Measurements from ENCODE around the gene TMEM187.

The TMEM187 gene

GRCh38 chrX:154002215-154002719 lies 29.7 kb downstream of the TMEM187 start:
- no peak for DNase-seq (ENCODE audit: low read depth)

DNA sequence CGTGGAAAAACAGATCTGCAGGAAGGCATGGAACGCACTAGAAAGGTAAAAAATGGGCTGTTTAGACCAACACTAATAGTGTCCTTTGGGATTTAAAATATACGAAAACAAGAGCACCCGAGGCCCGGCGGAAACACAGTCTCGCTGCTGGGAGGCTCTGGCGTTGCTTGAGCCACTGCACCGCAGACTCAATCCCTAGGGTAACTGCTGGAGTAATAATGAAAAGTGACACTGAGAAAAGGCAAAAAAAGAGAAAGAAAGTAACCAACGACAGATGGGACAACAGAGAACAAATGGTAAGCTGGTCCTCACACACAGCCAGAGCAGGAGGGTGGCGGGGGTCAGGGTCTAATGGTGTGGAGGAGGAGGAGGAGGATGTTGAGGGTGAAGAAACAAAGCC lies 31.8 kb downstream of the TMEM187 start:
- no peak for DNase-seq (ENCODE audit: low read depth)

DNA sequence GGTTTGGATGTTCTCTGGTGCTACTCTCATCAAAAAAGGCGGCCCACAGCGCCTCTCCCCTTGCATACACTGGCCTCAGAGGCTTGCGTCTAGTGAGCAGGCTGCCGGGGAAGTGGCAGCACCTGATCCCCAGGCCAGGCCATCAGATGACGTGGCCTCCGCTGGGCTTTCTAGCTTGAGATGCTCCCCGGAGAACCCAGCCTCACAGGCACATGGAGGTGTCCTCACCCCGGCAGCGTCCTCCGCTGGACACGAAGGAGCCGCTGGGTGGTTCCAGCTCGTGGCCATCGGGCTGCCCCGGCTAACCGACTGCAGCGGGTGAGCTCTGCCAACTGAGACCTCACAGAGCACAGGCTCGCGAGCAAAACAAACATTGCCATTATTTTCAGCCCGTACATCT lies 34.4 kb downstream of the TMEM187 start:
- no peak for DNase-seq (ENCODE audit: low read depth)

GRCh38 chrX:154008521-154008920 lies 36.0 kb downstream of the TMEM187 start:
- DNase-seq (ENCODE audit: low read depth) = no peak

GRCh38 chrX:154010330-154011087 lies 38.0 kb downstream of the TMEM187 start:
- no peak for DNase-seq (ENCODE audit: low read depth)

DNA sequence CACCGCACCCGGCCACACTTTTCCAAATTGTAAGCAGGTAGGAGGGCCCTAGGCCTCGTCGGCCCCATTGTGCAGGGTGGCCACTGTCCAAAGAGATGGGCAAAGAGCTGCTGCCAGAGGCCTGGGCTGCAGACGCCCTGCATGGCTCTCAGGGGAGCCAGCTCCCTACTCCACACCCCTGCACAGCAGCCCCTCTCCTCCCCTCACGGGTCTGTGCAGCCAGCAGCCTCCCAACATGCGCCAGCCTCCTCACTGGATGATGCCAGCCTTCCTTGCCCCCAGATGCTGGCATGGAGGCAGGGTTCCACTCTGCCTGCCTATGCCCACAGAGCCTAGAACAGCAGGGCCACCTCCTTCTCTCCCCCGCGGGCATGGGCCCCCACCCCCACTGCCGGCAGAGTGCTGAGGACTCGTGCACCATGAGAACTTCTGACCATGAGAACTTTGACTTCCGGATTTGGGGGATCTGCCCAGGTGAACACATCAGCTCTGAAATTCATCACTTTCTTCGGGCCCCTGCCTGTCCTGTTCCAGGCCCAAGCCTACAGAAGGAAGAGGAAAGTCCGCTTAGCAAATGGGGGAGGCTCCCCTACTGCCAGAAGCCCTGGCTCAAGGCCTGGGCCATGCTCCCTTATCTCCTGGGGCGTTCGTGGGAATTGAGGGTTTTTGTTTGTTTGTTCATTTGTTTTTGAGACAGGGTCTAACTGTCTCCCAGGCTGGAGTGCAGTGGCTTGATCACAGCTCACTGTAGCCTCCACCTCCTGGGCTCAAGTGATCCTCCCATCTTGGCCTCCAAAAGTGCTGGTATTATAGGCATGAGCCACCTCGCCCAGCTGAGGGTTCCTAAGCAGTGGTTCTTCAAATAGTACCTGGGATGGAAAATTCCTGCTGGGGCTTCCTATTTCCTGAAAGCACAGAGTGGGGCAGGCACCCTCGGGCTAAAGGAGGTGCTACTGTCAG lies 39.1 kb downstream of the TMEM187 start:
- no peak for DNase-seq (ENCODE audit: low read depth)

DNA sequence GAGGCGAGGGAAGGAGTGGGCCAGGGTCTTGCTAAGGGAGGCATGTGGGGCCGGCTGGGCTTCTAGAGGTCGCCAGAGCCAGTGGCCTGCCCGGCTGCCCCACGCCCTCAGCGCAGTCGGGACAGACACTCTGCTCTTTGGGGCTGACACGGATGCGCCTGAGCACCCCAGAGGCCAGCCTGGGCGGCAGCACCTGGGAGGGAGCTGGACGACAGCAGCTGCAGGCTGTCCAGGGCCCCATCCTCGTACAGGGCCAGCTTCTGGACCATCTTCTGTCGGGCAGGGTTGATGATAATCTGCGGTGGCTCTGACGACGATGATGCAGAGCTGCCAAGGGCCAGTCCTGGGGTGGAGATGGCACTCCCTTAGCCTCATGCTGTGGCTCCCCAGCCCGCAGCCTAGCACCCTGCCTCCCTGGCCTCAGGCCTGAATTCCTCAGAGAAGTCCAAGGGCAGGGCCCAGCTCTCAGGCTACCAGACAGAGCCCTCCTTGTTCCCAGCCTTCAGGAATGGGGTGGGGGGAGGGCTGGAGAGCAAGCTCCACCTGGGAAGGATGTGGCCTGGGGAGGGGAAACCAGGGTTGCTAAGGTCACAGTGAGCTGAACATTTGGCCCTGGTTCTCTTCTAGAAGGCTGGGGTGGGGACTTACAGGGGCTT lies 39.9 kb downstream of the TMEM187 start:
- no peak for DNase-seq (ENCODE audit: low read depth)

DNA sequence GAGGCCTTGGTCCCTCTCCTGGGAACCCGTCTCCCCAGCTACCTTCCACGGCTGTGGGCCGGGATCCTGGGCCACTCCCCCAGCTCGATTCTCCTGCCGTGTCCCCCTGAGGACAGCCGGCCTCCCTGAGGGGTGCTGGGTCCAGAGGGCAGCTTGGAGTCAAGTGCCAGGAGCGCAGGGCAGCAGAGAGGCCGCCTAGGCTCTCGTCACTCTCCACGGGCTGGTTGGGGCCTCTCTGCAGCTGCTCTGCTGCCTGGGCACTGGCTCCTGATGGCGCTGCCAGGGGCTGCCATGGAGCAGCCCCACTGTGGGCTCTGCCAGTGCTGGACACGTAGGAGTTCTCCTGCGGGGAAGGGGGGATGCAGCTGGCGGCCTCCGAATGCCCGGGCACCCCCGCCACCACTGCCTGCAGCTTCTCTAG lies 40.5 kb downstream of the TMEM187 start:
- DNase-seq (ENCODE audit: low read depth) = no peak

- DNase-seq (ENCODE audit: low read depth) = no peak
These were observed 41.2 kb downstream of the TMEM187 start for GRCh38 chrX:154013614-154014360.

DNA sequence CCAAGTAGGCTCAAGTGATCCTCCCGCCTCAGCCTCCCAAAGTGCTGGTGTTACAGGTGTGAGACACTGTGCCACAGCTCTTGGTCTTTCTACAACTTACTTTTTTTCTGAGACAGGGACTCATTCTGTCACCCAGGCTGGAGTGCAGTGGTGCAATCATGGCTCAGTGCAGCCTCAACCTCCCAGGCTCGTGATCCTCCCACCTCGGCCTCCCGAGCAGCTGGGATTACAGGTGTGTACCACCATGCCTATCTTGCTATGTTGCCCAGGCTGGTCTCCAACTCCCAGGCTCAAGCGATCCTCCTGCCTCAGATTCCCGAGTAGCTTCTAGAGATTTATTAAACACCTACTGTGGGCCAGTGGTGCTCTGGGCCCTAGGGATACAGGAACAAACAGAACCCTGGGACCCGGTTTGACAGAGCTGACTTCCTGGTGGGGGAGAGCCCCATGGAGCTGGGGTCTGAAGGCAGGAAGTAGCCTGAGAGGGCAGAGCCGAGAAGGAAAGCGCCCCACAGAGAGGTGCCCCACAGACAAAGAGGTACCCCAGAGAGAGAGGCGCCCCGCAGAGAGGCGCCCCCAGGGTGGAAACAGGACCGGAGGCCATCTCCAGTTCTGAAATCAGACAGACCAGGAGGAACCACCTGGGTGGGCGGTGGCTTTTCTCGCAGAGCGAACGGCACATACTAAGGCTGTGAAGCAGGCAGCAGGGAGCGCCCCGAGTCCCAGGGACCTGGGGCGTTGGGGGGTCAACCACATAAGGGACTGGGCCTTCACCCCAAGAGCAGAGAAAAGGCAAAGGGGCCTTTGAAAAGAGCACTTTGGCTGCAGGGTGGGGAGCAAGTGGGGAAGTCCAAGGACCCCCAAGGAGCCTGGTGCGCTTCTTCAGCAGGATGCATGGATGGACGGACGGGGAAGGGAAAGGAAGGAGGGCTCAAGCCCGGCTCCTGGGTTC lies 42.2 kb downstream of the TMEM187 start:
- DNase-seq (ENCODE audit: low read depth) = no peak

DNA sequence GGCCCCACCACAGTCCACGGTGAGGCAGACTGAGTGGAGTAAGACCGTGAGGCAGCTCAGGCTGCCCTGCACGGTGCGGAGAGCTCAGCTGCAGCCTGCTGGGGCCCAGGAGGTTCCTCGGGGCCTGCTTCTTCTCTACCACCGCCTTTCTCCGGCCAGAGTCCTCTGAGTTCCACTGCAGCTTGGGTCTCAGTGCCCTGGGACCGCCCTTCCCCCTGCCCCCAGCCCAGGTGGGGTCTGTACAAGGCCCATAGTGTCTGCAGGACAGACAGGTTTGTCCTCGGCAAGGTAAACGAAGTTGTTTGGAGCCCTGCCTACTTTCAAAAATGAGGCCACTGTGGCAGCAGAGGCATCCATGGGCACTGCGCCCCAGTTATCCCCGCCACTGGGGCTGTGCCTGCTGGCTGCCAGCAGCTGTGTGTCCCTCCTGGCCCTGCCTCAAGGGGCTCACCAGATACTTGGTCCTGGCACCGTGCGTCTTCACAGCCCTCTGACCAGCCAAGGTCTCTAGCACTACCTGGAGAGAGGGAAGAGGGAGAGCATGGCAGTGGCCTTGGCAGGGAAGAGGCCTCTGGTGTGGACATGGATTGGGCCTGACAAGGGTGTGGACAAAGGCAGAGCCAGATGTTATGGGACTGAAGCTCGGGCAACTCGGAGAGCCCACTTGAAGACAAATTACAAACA lies 43.2 kb downstream of the TMEM187 start:
- no peak for DNase-seq (ENCODE audit: low read depth)

- no peak for DNase-seq (ENCODE audit: low read depth)
These were observed 44.0 kb downstream of the TMEM187 start for GRCh38 chrX:154016366-154017076.

GRCh38 chrX:154017766-154018517 lies 45.4 kb downstream of the TMEM187 start:
- DNase-seq (ENCODE audit: low read depth) = no peak

DNA sequence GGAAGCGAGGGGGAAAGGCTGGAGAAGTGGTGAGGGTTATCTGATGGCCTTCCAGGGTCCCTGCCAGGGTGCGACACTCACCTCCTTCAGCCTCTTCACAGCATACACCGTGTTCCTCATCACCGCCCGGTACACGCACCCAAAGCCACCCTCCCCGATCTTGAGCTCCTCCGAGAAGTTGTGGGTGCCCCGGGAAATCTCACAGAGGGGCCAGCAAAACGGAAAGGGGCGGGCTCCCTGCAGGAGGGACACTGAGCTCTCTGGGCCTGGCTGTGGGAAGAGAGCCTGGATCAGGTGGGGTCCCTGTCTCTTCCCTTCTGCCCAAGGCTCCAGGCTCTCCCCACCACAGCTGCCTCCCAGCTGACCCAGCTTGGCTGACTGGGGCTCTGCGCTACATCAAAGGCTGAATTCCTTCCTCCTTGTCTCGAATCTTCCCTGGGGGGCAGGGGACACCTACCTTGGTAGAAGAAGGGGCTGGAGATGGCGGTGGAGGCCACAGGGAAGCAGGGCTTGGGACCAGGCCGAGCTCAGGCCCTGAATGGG lies 46.0 kb downstream of the TMEM187 start:
- DNase-seq (ENCODE audit: low read depth) = no peak

DNA sequence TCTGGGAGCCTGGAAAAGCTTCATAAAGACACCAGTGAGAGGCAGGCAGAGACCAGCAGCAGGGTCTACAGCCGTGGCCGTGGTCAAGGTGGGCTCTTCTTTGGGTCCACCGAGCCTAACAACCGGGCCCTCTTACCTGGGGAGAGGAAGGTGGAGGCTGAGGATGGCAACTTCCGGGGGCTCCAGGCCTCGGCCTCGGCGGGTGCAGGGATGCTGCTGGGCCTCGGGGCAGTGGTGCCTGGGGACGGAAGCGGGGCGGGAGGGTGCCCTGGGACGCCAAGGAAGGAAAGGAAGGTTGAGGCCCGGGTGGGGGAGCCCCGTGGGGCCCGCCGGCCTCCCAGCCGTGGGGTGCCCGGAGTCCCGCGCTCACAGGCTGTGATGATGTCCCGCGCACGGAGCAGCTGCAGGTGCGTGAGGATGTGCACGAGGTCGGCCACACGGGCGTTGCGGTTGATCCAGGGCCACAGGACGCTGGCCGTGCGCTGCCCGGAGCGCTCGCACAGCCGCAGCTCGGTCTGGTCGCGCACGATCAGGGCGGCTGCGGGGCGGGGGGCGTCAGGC lies 46.6 kb downstream of the TMEM187 start:
- no peak for DNase-seq (ENCODE audit: low read depth)

DNA sequence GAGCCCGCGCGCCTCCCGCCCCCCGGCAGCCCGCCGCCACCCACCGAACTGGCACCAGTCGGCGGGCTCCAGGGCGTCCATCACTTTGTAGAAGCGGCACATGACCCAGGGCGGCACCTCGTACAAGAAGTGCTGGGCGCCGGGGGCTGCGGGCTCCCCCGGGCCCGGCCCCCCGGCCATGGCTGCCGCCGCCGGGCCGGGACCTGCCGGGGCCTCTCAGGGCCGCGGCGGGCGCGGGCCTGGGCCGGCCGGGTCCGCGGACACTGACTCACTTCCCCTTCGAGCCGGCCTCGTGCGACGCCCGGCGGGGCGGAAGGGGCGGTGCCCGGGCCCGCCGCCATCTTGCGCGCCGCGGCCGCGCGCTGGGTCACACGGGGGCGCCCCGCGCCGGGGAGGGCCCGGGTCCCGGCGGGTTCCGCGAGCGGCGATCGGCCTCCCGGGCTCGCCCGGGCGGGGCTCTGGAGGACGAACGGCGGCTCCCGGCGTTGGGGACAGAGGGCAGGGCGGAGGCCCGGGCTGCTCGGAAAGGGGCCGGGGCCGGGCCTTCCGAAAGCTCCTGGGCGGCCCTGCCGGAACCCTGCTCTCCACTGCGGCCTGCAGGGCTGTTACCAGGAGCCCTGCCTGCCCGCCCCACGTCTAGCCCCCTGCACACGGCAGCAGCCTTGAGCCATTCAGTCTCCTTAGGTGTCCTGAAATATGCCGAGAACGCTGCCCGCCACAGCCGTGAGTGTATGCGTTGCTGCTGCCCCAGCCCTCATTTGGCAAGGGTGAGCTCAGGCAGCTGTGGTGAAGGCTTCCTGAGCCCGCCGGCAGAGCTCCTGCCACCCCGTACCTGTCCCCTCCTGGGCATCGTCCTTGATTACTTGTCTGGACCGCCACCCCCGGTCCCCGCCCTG lies 47.3 kb downstream of the TMEM187 start, which contains the start of gene IRAK1:
Gene IRAK1 (minus strand): TSS at position 270 of the 896 bp plus-strand sequence. CDS start 90 bp downstream, at position 180.
- DNase-seq (ENCODE audit: low read depth) = no peak

Measured in activated gamma-delta T cell treated with anti-CD3 and anti-CD28 coated beads, Interleukin-2, amount 50 U/mL, for 16 hours (primary cell).